ENCODE measurements around the gene APBB1.
A peak's percentile ranks its signal among the peaks of the same experiment; 100 is the strongest.

The APBB1 gene

GRCh38 chr11:6389905-6390717 lies 28.8 kb downstream of the APBB1 start, which contains the start of gene SMPD1:
TSS of gene SMPD1 (plus strand) at chr11:6390474. CDS start at chr11:6390599, 125 bp downstream.
- peak; percentile 60 for FAIRE-seq

- no peak for FAIRE-seq
Observed at GRCh38 chr11:6388748-6389147, 30.1 kb downstream of the APBB1 start.

DNA sequence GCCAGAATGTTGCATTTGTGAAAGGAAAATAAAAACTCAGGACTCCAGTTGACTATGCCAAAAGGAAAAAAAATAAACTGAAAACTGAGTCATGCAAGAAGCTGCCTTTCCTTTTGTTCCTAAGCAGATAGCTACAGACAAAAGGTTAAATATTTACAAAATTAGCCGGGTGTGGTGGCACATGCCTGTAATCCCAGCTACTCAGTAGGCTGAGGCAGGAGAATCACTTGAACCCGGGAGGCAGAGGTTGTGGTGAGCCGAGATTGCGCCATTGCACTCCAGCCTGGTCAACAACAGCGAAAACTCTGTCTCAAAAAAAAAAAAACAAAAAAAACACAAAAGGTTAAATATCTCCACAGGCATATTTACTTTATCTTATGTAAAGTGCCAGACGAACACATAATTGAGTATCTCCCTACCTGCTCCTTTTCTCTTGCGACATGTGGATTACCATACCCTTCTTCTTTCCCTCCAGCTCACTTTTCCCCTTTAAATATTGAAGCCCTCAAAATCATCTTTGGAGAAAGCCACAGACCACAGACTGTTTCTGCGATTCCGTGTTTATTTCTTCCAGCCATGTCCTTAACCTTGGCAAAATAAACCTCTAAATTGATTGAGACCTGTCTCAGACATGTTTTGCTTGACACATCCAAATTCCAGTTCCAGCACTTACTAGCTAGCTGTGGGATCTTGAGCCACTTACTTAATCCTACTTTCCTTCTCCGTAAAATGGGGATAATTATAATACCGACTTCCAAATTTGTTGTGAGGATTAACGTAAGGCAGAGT lies 30.9 kb downstream of the APBB1 start:
- FAIRE-seq: no peak

DNA sequence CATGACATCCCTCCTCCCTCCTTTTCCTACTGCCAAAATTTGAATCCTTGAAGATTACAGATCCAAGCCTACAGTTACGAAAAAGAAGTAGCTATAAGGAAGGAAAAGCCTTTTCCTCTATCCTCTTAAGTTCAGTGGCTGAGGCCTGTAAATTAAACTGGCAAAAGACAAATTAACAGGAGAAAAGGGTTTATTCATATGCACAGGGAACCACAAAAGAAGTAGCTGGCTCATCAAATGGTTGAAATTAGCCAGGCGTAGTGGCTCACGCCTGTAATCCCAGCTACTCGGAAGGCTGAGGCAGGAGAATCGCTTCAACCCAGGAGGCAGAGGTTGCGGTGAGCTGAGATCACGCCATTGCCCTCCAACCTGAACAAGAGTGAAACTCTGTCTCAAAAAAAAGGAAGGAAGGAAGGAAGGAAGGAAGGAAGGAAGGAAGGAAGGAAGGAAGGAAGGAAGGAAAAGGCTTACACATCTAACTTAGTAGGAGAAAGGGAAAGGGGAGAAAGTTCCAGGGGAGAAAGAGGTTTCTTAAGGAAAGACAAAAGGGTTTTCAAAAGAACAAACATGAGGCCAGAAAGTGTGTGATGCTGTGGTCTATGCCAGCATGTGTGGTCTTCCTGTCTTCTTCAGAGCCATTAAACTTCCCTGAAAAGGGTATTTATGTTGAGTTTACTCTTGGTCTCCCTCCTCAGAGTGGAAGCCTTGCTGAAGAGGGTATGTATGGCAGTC lies 33.7 kb downstream of the APBB1 start:
- FAIRE-seq: no peak

GRCh38 chr11:6378640-6378989 lies 40.3 kb downstream of the APBB1 start:
- FAIRE-seq: no peak

DNA sequence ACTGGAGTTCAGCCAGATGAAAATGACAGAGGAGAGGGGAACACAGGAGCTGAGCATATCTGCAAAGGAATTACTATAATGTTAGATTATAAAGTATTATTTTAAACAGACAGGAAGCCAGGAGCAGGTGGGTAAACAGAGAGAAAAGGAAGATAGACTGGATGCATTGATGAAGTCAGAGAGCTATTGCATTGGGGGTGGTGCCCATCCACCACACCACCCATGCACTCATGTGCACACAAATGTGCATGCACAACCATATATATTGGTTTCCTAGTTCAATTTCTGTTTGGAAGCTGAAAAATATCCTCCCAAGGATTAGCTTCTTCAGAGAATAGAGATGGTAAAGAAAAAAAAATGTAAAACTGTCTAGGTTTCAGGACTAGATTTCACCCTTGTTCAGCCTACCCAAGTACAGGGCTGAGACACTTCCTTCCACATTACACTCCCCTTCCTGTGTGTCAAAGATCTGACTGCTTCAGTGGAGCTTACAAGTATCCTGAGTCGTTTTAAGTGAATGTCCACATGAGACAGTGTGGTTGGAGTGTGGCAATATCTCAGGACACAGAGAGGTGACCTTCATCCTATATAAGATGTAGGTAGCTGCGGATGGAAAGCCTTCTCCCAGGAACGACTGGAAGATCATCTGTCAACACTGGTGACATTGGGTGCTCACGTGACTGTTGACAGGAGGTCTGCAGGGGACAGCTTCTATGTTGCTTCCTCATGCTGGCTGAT lies 40.8 kb downstream of the APBB1 start:
- FAIRE-seq: no peak

DNA sequence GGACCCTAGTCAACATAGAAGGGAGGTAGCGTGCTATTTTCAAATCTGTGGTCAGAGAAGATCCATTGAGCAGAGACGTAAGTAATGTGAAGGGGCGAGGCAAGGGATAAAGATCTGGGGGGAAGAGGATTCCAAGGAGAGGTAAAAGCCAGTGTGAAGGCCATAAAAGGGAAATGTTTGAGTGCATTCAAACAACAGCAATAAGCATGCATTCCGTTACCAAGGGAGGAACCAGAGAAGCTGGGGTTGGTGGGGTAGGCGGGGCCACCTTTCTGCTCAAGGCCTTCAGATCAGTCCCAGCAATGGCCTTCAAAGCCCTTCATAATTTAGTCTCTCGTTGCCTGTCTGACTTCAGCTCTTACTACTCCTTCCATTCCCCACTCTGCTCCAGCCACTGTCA lies 47.1 kb downstream of the APBB1 start:
- FAIRE-seq: no peak

- FAIRE-seq: no peak
Observed at GRCh38 chr11:6365659-6366058, 53.2 kb downstream of the APBB1 start.

DNA sequence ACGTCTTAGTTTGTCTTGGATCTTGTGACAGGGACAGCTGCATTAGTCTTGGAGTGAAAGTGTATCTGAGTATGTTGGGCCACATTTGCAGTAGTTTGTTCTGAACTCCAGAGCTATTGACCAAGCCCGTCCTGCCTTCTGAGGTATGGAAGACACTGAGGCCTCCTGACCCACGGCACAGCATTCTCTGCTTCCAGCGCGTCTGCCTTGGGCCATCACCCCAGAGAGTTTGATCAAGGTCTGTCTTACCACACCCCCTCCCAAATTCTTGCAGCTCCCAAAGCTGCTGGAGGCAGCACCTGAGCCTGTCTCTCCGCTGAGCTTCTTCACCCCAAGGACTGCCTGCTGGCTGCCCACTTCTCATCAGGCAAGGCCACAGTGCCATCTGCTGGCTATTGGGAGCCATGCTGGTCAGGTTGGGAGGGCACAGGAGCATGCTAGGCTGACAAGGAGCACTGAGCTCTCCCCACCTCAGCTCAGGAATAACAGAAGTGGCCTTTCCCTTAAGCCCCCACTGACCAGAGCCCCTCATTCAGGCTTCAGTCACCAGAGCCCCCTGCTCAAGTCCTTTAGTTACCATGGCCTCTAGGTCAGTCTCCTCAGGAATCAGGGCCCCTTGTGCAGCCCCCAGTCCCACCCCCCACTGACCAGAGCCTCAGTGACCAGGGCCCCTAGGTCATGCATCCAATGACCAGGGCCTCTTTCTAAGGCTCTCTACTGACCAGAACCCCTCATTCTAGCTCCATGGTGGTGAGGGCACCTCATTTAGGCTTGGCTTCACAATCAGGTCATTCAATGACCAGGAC lies 55.8 kb downstream of the APBB1 start:
- FAIRE-seq: peak; percentile 38

- FAIRE-seq: no peak
Observed at GRCh38 chr11:6362185-6362872, 56.6 kb downstream of the APBB1 start.

- no peak for FAIRE-seq
Observed at GRCh38 chr11:6360183-6360582, 58.7 kb downstream of the APBB1 start.

DNA sequence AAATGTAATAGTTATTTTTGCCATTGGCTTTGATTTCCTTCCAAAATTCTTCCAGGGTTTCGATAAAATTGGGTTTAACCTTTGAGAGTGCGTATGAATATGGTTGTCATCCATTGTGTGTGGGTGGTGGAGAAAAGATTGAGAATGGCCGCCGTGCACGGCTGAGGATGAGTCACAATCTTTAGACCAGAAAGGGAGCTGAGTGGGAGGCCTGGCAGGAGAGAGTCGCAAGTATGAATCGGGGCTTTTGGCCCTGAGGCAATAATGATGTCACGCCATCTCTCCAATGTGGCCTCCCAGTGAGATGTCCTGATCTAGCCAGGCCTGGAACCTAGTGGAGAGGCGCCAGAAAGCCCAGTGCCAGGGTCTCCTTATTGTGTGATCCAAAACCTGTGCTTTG lies 61.7 kb downstream of the APBB1 start:
- FAIRE-seq: no peak

DNA sequence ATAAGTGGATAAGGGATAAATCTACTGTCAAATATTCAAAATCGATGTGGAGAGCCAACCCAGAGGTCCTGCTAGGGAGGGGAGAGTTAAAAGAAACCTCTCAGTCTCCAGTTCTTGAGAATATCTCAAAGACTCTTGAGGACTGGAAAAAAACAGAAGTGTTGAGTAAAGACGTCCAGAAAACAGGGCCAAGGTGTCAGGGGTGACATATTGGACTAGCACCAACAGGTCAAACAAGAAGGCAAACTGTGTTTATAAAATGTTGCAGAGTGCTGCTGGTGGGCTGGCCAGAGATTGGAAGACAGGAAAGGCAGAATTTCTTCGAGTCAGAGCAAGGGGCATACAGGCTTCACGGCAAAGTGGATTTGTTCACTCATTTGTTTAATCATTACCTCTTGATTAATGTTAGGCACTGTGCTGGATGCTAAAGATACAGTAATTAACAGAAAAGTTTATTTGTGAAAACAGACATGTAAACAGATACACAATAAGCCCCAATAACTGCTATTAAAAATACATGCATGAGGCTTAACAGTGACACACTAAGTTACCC lies 62.3 kb downstream of the APBB1 start:
- FAIRE-seq: no peak

DNA sequence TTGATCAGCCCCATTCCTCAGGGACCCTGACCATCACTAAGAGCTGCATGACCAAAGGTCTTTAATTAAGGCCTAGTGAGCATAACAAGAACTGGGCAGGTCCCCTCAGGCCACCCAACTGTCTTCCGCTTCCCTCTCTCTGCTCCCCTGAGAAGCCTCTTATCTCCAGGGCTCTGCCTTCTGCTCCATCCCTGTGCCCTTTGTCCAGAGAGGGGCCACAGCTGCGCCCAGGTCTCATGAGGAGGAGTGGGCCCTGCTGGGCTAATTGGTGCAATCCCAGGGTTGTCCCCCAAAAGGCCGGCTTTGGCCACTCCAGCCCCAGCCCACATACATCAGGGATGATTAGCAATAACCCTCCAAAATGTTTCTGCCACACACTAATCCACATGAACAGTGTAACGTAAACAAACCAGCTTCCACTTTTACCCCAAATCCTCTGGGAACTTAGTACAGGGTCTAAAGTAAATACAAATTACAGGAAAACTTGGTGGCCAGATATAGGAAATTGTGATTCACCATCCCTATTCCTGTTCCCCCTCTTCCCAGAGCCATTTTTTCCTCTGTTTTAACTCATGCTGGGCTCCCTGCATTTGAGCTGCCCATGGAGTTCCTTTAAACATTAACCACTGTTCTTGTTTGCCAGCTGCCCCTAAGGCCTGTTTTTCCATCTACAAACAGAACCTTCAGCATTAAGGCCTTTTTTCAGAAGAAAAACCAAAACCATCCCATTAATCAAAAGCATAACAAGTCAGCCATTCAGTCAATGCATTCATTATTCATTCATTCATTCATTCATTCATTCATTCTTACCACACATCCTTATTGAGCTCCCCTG lies 64.0 kb downstream of the APBB1 start:
- FAIRE-seq: peak; percentile 79

DNA sequence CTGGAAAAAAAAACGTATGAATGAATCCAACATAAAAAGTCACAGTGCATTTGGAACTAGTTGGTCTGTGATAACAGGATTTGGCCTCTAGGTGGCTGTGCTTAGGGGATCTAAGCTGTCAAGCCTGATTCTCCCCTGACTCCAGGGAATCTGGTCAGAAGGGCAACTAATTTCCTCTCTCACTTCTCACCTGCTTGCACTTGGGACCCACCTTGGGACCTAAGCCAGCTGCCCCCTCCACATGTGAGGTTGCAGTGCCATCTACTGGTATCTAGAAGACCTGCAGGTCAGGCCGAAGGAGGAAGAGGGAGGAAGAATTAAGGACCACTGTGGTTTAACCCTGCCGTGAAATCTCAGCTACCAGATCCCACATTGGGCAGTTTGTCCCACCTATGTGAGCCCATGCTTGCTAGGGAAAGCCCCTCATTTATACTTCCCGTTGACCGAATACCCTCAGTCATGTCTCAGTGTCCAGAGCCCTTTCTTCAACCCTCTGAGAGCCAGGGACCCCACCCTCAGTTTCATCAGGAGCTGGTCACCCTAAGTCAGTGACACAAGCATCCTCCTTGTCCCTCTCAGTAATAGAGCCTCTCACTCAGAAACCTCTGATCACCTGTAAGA lies 65.4 kb downstream of the APBB1 start:
- FAIRE-seq: peak; percentile 86

GRCh38 chr11:6351782-6352382 lies 67.0 kb downstream of the APBB1 start:
- no peak for FAIRE-seq

DNA sequence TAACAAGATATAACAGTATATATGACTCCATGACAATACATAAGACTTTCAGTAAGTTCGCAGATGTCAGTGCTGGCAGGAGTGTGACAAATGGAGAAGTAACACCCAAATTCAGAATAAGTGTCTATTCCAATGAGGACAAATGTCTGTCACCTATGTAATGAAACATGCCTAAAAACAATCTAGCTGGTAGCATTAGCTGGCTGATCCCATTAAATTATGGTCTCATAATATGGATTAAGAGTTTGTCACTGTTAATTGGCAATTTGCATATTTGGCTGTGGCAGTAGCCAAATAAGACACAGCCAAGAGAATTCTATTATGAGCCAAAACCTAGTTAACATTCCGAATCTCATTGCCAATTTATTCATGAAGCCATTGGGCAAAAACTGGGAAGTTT lies 68.4 kb downstream of the APBB1 start:
- FAIRE-seq: no peak

DNA sequence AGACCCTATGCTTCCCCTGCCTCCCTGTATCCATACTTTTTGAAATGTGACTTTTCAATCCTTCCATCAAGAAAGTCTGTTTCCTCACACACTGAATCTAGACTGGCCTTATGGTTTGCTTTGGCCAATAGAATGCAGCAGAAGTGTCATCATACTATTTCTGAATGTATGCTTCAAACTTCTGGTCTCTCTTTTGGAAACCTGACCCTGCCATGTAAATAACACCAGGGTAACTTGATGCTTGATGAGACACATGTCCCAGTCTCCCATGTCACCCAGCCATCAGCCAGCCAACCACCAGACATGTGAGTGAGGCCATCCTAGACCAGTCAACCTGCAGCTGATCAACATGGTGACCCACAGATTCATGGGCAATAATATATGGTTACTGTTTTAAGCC lies 68.9 kb downstream of the APBB1 start:
- no peak for FAIRE-seq

DNA sequence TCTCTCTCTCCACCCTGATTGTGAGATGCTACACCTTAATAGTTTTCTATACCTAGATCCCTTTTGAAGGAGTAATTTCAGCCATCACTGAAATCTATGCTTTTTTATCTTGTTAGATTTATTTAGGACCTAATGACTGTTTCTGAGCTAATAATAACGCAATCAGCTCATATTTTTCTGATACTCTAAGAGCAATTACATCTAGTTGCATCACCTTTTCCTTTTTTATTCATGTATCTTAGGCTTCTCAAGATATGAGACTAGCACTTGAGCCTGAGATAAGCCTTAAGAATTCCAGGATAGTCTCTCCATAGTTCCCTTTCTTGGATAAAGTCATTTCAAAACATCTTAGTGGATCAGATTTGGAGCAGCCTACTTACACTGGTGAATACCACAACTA lies 73.5 kb downstream of the APBB1 start:
- no peak for FAIRE-seq

All from islet of Langerhans (tissue), 1 donor.